Endometrial microvascular endothelial cells (primary cell): Measurements from ENCODE around the gene PRDM16. TPM values are rescaled to one million over a fixed set of nuclear protein-coding genes. Genes with fewer than 3 reads are reported as not detected.

Experiments used
- in situ Hi-C: cut with HindIII; loops from 2 replicates; pipeline ENCODE4 v1.10.0; 2017; ENCODE audit warnings: low sequenced_read_pairs, low pct_unique_long_range_greater_than_20kb; ENCODE audit errors: inconsistent ontology term
- total RNA-seq: library from RNA; depleted of rRNA; stranded (reverse); fragments of >200 nt; gene quantifications from one replicate; pipeline ENCODE4 v1.2.3, GENCODE V29; 2015; ENCODE audit errors: inconsistent ontology term

PRDM16 gene
- total RNA-seq, 1 donor from 2014 or later: not detected

DNA sequence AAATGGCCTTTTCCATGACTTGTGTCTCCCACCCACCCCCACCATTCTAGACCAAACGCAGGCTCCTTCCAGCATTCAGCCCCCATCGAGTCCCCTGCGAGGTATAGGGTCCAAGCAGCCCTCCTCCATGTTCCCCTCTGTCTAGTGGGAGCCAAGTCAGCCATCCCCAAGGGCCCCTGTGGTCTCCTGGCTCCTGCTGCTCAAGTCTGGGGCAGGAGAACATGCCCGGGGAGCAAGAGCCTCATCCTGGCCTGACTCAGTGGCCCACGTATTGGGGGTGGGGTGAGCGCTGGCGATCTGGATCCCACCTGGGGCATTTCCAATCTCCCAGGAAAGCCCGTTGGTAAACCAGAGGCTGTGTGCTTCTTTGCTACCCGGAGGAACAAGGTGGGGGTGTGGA, 4.1 kb upstream of the PRDM16 start:
- in situ Hi-C loops: loop anchor here (25.0 kb wide), 1 partner anchor 172 kb away; no protein-coding TSS in a partner anchor

DNA sequence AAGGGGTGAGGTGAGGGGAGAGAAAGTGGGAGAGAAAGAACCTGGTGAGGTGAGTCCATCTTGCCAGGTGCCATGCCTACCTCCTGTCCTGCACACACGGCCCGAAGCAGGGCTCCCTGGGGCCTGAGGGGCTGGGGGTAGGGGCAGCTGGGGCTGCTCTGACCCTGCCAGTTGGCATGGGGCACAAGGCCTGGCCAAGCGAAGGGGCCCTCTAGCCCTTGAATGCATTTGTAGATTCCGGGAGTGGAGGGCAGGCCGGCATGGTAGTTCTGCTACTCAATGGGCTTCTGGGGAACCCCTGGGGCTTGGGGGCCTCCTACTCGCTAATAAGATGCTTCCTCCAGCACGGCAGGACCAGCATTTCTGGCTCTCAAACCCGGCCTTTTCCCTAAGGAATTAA, 3.6 kb upstream of the PRDM16 start:
- in situ Hi-C loops: loop anchor here (25.0 kb wide), 1 partner anchor 172 kb away; no protein-coding TSS in a partner anchor

DNA sequence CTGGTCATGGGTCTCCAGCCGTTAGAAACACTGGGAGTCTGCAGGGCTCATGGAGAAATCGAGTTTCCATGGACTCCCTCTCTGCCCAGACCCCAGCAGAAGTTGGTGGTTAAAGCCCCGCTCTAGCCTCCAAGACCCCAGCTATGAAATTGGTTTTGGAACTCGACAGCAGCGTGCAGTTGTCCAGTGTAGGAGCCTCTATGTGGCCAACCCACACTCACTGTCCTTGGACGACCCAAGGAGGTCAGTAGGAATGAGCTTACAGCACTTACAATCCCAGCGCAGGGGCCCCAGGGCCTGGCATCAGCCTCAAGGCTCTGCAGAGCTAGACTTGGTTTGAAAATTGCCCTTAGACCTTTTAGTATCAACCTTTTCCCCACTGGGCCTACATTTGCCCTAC, 3.2 kb upstream of the PRDM16 start:
- in situ Hi-C loops: loop anchor here (25.0 kb wide), 1 partner anchor 172 kb away; no protein-coding TSS in a partner anchor

DNA sequence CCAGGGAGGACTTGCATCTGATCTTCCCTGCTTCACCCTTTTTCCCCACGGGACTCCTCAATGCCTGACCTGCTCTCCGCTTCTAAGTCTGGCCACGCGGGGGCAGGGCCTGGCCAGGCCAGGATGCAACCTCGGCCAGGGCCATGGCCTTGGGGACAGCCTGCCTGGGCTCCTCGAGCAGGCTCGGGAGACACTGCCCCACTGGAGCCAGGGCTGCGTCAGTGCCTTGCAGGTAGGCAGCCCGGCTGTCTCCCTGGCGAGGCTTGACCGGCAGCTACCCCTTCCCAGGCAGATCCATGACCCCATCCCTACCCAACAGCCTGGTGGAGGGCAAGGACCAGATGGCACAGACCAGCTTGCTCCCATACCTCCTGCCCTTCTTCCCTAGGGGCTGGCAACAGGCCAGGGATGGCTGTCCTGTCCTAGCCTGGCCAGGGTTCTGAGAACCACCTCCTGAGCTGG, 2.7 kb upstream of the PRDM16 start:
- in situ Hi-C loops: loop anchor here (25.0 kb wide), 1 partner anchor 171 kb away; no protein-coding TSS in a partner anchor

DNA sequence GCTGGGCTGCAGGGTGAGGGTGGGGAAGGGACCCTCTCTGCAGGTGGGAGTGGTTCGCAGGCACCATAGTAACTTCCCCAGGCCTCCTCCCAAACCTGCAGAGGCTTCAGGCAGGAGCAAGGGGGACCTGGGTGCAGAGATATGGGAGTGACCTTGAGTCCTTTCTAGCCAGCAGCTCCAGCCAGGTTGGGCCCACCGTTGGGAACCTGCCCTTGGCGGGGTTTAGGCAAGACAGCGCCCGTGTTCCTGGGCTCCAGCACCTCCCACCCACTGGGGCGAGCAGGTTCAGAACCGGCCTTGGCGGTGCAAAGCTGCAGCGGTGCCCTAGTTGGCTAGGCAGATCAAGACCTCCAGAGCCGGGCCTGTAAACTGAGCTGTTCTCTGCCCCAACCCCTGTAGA, 2.2 kb upstream of the PRDM16 start:
- in situ Hi-C loops: loop anchor here (25.0 kb wide), 1 partner anchor 170 kb away; no protein-coding TSS in a partner anchor

DNA sequence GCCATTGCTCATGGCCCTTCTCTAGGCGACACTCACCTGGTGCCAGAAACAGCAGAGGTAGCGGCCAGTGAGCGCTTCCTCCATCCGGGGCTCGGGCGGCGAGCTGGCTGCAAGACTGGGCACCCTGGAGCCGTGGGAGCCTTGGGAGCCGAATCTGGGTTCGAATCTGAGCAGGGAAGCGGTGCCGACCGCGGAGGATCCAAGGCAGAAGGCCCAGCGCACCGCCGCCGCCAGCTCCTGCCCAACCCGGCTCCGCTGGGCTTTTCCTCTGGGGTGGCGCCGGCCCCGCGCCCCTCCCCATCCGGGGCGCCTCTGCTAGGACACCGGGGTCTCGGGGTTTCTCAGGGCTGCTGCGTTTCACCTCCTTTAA, 1.7 kb upstream of the PRDM16 start:
- in situ Hi-C loops: loop anchor here (25.0 kb wide), 1 partner anchor 170 kb away; no protein-coding TSS in a partner anchor

DNA sequence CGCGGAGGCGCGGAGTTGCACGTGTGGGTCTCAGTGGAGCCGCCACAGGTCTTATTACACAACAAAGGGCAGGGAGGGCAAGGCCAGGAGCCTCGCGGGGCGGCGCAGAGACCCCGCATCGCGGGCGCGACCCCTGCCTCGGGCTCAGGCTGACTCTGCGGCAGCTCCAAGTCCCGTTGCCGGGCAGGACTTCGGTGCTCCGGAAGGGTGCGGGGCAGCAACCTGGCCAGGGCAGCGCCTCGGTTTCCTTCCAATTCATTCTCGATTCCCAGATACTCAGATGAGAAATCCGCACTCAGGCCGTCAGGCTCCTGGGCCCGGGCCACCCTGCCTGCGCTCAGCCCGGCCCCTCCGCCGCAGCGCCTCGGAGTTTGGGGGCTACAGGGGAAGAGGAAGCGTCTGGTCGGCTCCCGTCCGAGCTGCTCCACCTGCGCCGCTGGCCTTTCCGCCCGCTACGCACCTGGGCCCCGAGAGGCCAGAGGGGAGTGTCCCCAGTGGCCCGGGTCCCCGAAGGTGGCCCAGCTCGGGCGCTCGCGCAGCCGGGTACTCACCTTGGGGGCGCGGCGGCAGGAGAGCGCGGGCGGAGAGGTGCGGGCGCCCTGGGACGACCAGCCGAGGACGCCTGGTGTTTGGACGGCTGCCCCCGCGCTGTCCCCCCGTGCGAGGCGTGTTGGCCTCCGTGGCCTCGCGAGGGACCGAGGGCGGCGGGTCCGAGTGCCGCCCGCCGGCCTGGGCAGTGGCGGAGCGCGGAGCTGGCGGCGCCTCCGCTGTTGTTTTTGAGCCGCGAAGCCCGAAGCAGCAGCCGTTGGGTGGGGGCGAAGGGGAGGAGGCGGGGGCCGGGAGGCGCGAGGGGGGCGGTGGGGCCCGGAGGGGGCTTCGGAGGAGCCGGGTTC, 1.1 kb upstream of the PRDM16 start:
- in situ Hi-C loops: loop anchor here (25.0 kb wide), 1 partner anchor 169 kb away; no protein-coding TSS in a partner anchor

DNA sequence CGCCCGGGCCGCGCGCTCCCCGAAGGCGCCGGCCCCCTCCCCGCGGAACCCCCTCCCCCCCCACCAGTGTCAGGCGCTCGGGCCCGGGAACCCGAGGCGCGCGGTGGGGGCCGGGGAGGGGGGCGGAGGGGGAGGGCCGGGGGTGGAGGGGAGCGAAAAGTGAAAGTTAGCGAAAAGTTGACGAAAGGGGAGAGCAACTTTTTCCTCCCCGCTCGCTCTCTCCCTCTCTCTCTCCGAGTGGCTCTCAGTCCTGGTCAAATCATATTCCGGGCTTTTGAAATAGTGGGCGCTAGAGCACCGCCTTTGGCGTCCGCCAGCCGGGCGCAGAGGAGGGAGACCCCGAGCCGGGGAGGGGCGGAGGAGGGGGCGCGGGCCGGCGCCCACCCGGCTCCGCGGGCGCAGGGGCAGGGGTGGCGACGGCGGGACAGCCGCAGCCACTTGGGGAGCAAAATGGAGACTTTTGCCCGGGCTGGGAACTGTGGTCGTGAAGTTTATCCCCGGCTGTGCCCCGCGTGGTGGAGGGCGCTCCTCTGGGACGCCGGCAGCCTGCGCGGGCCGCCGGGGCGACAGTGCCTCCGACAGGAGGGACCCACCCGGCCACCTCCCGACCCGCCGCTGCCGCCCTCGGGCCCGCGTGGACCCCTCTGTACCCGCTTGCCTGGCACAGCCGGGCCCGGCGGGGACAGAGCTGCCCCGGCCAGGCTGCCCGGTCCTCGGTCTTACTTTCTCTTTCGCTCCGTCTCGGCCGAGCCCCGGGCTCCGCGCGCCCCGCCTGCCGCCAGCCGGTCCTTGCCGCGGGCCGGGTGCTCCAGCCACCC, 697 bp downstream of the PRDM16 start:
- in situ Hi-C loops: loop anchor here (25.0 kb wide), 1 partner anchor 168 kb away; no protein-coding TSS in a partner anchor

DNA sequence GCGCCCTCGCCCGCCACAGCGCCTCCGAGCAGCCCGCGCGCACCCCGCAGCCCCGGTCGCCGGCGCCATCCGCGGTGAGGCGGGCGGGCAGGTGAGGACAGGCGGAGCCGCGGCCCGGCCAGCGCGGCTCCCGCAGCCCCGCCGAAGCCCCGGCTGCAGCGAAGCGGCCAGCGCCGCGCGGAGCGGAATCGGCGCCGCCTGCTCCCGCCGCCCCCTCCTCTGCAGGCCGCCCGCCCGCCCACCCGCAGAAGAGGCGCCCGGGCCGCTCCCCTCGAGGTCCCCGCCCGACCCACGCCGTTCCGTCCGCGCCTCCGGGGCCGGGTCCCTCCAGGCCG, 1.3 kb downstream of the PRDM16 start:
- in situ Hi-C loops: loop anchor here (25.0 kb wide), 1 partner anchor 167 kb away; no protein-coding TSS in a partner anchor

DNA sequence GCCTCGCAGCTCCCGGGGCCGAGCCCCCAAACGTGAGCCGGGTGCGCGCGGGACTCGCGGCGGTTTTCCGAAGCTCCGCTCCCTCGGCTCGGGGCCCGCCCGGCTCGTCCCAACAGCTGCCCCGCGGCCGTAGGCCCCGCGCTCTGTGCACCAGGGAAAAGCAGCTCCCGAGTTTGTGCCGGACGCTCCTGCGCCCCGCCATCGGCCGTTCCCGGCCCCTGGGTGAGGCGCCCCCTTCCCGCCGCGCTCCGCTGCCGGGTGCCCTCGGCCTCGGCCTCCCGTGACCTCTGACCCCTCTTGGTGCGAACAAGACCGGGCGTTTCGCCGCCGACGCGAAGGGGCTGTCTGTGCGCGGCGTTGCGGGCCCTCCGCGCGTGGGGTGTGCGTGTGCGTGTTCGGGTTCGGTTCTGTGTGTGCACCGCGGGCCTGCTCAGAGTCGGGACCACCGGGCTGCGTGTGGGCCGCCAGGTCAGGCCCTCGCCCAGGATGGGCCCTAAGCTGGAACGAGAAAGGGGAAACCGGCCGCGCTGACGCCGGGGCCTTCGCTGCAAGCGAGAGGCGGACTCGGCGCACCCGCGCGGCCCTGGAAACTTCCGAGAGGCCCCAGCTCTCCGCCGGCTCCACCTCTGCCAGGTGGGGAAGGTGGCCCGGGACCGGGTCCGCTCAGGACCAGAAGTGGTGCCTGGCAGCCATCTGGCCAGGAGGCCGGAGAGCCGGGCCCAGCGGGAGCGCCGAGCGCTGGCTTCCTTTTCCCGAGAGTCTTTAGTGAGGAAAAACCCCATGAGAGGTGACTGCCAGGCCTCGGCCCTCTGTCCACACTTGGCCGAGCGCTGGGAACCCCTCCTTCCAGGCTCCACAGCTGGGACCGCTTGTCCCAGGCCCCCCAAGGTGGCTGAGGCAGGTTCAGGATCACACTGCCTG, 1.9 kb downstream of the PRDM16 start:
- in situ Hi-C loops: loop anchor here (25.0 kb wide), 1 partner anchor 166 kb away; no protein-coding TSS in a partner anchor

DNA sequence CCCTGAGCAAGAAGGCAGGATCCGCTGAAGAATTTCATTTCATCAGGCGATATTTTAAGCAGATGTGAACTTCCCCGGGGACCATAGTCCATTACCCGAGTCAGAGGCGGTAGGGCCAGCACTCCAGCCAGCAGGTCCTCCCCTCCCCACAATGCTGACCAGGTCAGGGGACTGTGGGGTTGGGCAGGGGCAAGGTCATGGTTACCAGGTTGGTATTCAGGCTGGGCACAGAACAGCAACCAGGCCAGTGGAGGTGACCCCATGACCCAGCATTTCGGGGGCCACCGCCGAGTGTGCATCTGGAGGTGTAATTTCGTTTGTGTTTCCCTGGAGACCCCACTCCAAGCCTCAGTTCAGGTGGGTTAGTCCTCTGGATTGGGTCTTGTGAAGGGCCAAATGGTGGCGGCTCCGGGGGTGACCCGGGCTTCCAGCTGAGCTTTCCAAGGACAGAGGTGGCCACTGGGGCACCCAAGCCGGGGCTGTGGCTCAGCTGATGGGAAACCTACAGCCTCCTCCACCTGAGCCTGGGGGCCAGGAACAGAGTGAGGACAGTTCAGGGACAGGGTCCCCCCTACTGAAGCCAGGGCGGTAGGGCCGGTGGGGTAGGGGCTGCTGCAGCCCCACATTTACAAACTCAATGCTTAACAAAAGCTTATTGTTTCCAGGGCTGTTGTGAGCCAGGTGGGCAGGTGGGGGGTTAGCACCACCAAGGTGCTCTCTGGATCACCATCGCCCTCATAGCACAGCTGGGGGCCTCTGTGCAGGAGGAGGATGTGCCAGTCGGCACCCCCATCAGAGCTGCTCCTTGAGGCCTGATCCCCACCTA, 2.8 kb downstream of the PRDM16 start:
- in situ Hi-C loops: loop anchor here (25.0 kb wide), 1 partner anchor 166 kb away; no protein-coding TSS in a partner anchor

DNA sequence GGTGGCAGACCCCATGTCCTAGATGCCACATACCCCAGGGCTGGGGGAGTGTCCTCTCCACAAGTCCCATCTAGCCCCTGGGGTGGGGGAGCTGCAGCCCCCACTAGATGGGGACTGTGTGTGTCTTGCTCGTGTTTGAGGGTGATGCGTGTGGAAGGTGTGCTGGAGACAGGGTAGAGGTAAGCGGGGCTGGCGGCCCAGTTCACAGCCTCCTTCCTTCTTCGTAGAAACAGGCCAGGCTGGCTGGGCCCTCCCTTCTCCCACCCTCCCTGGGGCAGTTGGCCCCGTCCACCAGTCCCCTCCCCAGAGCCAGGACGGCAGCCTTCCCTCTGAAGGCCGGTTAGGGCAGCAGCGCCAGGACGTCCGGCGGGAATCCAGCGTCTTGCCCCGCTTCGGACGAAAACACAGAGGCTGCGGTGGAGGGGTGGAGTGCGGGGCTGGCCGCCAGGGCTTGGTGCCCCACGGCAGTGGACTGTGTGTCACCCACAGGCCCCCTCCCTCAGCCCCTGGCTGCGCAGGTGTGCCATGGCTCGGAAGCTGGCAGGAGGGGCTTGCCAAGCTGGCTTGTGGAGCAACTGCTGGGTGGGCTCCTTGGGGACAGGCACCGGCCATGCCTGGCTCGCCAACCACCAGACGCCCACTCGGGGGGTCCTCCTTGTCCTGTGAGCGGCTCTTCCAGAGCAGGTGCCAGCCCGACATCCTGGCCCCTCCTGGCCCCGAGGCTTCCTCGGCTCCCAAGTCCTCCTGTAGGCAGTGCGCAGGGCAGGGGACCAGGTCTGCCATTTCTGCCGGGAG, 3.6 kb downstream of the PRDM16 start:
- in situ Hi-C loops: loop anchor here (25.0 kb wide), 1 partner anchor 165 kb away; no protein-coding TSS in a partner anchor

DNA sequence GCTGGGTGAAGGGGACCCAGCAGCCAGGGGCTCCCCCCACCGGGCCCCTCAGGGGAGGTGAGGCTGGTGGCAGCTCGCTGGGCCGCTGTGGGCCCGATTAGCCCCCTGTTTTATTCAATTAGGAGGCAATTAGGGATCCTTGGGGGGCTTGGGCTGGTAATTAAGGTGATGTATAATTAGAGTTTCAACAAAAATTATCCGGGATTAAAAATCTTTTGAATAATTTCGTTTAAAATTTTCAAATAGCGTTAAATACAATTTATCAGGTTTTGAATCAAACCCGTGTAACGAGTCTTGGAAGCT, 4.1 kb downstream of the PRDM16 start:
- in situ Hi-C loops: loop anchor here (25.0 kb wide), 1 partner anchor 164 kb away; no protein-coding TSS in a partner anchor

DNA sequence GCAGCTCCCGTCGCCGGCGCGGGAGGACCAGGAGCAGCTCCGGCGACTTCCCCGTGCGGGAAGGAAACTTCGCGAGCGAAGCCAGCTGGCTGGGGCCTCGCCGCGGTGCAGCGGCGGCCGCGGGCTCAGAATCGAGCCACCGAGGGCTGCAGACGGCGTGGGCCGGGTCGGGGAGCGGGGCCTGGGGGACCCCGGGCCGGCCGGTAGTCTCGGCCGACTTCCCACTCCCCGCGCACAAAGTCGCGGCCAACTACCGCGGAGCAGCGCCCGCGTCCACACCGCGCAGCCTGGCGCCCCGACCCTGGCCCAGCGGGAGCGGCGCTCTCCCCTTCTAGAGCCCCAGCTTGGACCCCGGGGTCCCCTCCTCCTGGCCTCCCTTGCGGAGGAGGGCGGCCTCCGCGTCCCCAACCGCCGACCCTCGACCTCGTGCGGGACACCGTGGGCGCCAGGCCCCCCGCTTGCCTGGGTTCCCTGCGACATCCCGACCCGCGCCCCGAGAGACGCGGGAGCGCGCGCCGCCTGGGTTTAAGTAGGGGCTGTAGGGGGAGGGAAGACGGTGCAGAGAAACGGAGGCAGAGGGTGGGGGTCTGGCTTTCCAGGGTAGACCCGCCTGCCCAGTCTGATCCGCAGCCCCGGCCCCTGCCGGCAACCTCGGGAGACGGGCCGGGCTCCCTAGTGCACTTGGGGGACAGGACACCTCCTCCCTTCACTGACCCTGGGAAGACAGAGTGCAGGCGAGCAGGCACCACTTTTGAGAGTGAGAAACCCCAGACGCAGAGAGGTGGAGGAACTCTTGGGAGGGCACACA, 4.7 kb downstream of the PRDM16 start:
- in situ Hi-C loops: loop anchor here (25.0 kb wide), 1 partner anchor 164 kb away; no protein-coding TSS in a partner anchor

DNA sequence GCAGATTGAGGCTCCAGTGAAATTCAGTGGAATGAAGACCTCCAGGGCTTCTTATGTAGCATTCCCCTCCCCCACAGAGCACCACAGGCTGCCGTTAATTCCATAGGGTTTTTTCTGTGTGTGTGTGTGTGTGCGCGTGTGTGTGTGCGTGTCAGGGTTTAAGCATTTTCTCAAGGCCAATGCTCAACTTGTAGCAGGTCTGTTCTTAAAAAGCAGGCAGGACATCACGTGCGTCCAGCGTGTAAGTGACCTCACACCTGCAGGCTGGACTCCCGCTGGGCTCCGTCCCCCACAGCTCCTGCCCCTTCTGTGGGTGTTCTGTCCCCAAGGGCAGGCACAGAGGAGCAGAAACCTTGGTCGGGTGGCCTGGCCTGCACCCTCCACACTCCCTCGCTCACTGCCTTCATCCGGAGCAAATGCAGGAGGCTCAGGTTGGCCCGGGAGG, 5.3 kb downstream of the PRDM16 start:
- in situ Hi-C loops: loop anchor here (25.0 kb wide), 1 partner anchor 163 kb away; no protein-coding TSS in a partner anchor

DNA sequence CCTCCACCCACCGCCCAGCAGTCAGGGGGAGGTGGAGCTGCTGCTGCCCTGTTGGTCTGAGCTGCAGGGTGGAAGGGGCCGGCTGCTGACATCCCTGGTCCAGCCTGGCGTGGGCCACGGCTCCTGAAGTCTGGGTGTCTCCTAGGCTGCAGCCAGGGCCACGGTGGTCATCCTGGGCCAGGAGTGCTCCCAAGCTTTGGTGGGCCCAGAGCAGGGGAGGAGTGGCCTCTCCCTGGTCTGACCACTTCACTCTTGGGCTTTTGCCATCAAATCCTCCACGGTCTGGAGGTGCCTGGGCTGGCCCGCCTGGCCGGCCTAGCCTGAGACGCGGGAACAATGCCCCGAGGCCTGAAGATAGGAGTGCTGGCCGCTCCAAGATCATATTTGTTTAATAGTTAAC, 5.8 kb downstream of the PRDM16 start:
- in situ Hi-C loops: loop anchor here (25.0 kb wide), 1 partner anchor 163 kb away; no protein-coding TSS in a partner anchor
